Cardiac fibroblast (primary cell): Measurements from ENCODE around the gene SLC22A12.

ENCODE experiments used
- DNase-seq, 2 donors: peaks; one replicate each; pipeline versions ENCODE4 v3.0.0 to v3.0.0-alpha.2; 2010; ENCODE audit warnings: low read depth in 2 of 2
- H3K4me3 ChIP-seq, 2 donors: replicated peaks in 1 of 2; 1 replicate in 1 of 2; 2 replicates in 1 of 2; pipeline ENCODE4 v1.5.1; 2011; ENCODE audit warnings: low read depth in 2 of 2, low read length in 2 of 2, mild to moderate bottlenecking in 2 of 2, moderate library complexity in 1 of 2
- TF ChIP-seq, protein P1 (sequence below): IDR thresholded peaks from one replicate; pipeline ENCODE4 v1.5.1; 2011; ENCODE audit warnings: low read depth, mild to moderate bottlenecking, low read length, inconsistent platforms

Gene SLC22A12

DNA sequence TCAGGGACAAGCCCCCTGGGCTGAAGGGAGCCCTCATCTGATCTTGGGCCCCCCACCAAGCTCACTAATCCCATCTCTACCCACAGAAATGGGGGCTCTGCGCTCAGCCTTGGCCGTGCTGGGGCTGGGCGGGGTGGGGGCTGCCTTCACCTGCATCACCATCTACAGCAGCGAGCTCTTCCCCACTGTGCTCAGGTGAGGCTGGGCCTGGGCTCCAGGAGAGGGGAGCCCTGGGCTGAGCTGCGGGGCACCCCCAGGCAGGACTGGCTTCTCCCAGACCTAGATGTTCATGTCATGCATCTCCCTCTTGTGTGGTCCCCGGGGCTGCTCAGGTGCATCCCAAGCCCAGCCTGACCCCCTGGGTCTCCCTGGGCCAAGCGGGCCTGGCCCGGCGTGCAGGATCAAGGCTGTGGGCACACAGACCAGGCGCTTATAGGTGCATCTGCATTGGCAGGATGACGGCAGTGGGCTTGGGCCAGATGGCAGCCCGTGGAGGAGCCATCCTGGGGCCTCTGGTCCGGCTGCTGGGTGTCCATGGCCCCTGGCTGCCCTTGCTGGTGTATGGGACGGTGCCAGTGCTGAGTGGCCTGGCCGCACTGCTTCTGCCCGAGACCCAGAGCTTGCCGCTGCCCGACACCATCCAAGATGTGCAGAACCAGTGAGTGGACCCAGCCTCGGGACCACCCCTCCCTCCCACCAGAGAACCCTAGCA is 9.4 kb downstream of the SLC22A12 start:
- no peak for DNase-seq
- no peak overlapping the region for H3K4me3 ChIP-seq
- TF ChIP-seq, protein P1, sequence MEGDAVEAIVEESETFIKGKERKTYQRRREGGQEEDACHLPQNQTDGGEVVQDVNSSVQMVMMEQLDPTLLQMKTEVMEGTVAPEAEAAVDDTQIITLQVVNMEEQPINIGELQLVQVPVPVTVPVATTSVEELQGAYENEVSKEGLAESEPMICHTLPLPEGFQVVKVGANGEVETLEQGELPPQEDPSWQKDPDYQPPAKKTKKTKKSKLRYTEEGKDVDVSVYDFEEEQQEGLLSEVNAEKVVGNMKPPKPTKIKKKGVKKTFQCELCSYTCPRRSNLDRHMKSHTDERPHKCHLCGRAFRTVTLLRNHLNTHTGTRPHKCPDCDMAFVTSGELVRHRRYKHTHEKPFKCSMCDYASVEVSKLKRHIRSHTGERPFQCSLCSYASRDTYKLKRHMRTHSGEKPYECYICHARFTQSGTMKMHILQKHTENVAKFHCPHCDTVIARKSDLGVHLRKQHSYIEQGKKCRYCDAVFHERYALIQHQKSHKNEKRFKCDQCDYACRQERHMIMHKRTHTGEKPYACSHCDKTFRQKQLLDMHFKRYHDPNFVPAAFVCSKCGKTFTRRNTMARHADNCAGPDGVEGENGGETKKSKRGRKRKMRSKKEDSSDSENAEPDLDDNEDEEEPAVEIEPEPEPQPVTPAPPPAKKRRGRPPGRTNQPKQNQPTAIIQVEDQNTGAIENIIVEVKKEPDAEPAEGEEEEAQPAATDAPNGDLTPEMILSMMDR, result no peak

DNA sequence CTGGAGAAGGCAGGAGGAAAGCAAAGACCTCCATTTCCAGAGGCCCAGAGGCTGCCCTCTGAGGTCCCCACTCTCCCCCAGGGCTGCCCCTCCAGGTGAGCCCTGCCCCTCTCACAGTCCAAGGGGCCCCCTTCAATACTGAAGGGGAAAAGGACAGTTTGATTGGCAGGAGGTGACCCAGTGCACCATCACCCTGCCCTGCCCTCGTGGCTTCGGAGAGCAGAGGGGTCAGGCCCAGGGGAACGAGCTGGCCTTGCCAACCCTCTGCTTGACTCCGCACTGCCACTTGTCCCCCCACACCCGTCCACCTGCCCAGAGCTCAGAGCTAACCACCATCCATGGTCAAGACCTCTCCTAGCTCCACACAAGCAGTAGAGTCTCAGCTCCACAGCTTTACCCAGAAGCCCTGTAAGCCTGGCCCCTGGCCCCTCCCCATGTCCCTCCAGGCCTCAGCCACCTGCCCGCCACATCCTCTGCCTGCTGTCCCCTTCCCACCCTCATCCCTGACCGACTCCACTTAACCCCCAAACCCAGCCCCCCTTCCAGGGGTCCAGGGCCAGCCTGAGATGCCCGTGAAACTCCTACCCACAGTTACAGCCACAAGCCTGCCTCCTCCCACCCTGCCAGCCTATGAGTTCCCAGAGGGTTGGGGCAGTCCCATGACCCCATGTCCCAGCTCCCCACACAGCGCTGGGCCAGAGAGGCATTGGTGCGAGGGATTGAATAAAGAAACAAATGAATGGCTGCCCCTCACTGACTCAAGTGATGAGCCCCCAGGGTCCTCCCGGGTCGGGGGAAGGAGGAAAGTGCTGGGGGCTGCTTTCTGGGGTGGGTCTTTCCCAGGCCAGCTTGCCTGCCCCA is 10.8 kb downstream of the SLC22A12 start:
- no peak overlapping the region for H3K4me3 ChIP-seq
- DNase-seq, result no peak
- TF ChIP-seq, protein P1, result no peak

DNA sequence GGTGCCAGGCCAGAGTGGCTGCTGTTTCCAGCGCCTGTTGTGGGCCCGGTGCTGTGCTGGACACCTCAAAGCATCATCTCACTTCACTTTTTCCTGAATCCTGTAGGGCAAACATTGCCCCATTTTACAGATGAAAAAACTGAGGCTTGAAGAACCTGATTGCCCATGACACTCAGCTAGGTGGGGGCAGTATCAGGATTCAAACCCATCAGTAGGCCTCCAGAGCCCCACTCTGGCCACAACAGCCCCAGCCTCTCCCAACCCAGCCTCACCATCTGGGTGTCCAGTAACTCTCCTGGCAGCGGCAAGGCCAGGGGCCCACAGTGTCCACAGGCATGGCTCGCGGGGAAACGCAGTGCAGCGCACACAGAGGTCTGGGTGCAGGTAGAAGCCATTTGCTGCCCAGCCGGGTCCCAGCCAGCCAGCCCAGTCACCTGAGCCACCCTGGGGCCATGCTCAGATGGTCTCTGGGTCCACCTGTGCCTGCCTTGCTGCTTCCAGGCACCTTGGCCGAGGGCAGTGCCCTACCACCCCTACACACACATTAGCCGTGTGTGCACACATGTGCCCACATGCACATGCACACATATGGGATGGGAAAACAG is 11.5 kb downstream of the SLC22A12 start:
- DNase-seq, result no peak
- H3K4me3 ChIP-seq, result no peak overlapping the region
- TF ChIP-seq, protein P1, result no peak

DNA sequence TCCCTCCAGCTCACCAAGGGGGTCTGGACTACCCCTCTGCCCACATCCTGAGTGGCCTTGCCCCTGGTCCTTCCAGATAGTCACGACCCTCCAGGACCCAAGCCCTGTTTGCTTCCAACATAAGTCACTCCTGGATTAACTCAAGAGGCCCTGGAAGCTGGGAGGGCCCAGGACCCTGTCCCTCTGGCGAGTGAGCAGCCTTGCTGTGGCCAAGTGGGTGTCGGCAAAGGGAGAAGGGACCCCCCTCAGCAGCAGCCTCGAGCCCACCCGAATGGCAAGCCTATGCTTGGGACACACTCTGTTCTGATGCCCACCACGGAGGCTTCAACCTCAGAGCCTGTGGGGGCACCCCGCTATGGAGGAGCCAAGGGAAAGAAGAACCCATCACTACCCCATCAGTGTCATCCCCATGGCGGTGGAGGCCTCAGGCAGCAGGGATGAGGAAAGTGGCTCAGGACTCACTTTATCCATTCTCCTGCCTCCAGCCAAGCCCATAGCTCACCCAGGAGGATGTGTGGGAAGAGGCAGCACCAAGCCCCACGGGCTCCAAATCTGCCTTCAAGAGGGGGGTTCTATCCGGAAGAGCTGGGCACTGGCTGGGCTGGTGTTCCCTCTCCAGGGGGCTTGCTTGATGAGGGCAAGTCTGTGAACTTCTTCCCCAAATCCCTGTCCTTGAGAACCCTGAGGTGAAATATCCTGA is 12.5 kb downstream of the SLC22A12 start:
- TF ChIP-seq, protein P1, result no peak
- DNase-seq, result no peak
- H3K4me3 ChIP-seq, result no peak overlapping the region

DNA sequence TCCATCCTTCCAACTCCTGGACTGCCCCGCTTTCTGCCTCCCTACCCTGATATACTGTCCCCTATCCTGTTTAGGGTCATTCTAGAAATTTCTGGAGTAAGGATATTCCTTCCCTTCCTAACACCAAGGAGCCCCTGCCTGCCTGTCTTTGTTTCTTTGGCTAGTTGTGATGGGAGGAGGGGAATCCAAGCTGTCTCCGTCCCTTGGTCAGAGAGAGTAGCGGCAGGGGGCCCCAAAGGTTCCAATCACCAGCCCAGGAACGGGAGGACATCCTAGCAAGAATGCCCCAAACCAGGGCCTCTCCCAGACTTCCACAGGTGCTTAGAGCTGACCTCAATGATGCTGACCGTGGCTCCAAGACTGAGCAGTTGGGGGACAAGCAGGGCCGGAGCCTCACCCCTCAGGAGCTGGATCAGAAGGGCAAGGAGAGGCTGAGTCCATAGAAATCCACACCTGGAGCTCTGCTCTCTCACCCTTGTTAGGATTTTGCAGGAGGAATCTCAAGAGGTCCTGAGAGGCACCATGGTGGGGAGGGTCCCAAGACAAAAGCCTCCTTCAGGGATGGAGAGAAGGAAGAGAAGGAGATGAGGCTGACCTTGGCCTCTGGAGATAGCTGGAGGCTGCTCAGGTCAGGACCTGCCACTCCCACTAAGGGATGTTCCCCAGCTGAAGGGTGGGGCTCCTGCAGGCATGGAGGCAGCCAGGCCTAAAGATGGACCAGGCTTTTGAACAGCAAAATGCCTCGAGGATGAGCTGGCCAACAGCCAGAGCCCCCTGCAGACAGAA is 13.6 kb downstream of the SLC22A12 start:
- H3K4me3 ChIP-seq, result no peak overlapping the region
- DNase-seq, result no peak
- TF ChIP-seq, protein P1, result no peak

DNA sequence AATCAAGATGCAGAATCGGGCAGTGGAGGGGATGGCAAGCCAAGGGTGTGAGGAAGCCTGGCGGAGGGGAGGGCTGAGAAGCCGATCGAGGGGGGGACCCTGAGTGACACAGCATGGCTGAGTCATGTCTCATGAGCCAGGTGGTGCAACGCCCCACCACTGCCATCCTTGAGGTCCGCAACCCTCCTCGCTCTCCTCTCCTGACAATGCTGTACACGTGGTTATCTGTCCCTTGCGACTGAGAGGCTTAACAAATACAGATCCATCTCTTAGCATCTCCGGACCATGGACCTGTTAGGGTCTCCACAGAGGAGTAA is 14.2 kb downstream of the SLC22A12 start:
- TF ChIP-seq, protein P1, result no peak
- H3K4me3 ChIP-seq, result no peak overlapping the region
- DNase-seq, result no peak
